NCI-H128 (cell line): Measurements from ENCODE around the gene RAPGEF2.
"Not testable (repeated sequence)": the region's sequence is repeated elsewhere in the genome, so short reads cannot be mapped to it uniquely, and the experiment has no call there.

Experiments used
- DNase-seq: peaks from one replicate; lab custom pipeline; 2025; ENCODE audit not compliant: unreplicated experiment; lab: John Stamatoyannopoulos, UW

Gene RAPGEF2

DNA sequence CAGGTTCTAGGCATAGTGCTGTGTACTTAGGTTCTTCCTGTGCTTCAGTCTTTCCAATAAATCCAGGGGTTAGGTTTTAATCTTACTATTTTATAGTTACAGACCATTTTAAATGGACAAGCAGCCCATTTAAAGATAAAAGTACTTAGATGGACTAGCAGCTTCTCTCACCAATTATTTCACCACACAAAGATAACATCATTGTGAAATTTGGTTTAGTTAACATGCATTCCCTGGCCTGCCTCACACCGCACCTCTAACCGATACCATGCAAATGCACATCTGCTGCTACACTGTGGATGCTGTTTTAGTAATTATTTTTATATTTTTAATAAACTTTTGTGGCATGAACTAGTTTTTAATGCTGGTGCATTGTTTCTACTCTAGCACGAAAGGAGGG is 252.6 kb downstream of the RAPGEF2 start:
- no peak for DNase-seq

GRCh38 chr4:159357350-159357749 is 254.5 kb downstream of the RAPGEF2 start:
- DNase-seq: no peak

DNA sequence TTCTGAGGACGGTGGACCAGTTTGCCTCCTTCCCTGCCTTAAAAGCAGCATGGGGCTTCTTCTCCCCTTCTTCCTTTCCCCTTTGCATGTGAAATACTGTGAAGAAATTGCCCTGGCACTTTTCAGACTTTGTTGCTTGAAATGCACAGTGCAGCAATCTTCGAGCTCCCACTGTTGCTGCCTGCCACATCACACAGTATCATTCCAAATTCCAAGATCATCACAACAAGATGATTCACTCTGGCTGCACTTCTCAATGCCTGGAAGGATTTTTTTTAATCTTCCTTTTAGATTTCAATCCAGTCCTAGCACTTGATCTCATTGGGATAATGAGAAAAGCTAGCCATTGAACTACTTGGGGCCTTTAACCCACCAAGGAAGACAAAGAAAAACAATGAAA is 255.3 kb downstream of the RAPGEF2 start:
- no peak for DNase-seq

GRCh38 chr4:159360549-159360948 is 257.7 kb downstream of the RAPGEF2 start:
- DNase-seq: no peak

GRCh38 chr4:159363361-159363760 is 260.5 kb downstream of the RAPGEF2 start:
- no peak for DNase-seq

- DNase-seq: no peak
Measured at GRCh38 chr4:159366966-159367780, 264.3 kb downstream of the RAPGEF2 start.

DNA sequence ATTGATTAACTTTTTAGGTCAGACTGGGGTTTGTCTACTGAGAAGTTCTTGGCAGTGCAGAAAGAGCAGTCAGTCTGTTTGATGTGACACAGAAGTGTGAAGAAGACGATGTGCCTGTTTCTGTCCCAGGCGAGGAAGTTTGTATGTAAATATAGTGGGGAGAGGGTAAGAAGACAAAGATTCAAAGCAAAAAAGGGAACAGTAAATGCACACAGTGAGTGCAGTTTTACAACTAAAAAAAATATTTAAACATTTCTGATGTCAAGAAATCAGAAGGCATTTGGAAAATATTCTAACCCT is 264.9 kb downstream of the RAPGEF2 start:
- DNase-seq: no peak

DNA sequence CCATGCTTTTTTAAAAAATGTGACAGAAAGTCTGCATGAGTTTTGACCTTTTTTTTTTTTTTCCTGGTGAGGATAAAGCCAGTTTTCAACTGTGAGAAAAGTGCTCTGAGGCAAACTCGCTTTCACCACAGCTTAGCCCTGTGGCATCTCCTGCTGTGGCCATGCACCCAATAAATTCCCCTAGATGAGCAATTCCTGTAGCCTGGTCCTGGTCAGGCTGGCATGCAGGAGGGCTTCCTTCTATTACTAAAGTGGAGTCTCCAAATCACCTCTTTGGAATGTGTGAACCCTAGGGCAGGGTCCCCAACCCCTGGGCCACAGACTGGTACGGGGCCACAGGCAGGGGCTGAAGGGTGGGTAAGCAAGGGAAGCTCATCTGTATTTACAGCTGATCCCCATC is 265.4 kb downstream of the RAPGEF2 start:
- no peak for DNase-seq

GRCh38 chr4:159369256-159369655 is 266.4 kb downstream of the RAPGEF2 start:
- no peak for DNase-seq

DNA sequence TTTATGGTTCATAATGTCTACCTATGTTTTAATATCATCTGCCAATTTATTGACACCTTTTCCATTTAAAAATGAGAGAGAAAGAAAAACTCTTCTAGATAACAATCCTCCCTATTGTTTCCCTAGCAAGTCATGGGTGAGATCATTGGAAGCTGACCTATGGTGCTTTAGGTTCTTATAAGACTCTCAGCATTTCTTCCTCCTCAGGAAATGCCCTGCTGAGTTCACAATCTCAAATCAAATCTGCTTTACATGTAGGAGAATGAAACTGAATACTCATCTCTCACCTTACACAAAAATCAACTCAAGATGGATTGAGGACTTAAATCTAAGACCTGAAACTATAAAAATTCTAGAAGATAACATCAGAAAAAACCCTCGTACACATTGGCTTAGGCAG is 267.4 kb downstream of the RAPGEF2 start:
- DNase-seq: no peak

DNA sequence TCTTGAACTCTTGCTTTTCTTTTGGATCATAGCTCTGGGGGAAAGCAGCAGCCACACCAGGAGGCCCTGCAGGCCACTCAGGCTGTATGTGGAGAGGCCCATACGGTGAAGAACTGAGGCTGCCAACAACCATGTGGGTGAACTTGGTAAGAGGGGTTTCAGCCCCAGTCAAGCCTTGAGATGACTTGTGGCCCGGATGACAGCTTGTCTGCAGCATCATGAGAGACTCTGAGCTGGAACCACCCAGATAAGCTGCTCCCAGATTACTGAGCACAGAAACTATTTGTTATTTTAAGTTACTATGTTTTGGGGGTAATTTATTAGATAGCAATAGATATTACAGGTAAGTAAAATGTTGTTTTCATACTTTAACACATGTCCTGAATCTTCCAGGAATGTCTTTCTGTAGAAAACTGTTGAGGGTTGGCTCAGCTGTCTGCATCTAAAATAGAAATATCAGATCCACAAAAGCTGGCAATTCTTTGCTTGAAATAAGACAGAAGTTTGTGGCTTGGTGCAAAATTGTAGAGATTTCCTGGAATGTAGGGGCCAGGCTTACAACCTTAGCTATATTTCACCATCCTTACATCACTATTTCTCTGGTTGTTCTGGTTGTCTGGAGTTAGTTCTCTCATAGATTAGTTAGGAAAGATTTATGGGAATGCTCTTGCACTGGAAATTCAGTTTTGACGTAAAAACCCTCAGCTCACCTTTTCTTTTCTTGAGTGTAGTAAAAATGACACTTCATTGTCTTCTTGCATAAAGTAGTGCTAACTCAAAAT is 272.1 kb downstream of the RAPGEF2 start:
- DNase-seq: no peak

DNA sequence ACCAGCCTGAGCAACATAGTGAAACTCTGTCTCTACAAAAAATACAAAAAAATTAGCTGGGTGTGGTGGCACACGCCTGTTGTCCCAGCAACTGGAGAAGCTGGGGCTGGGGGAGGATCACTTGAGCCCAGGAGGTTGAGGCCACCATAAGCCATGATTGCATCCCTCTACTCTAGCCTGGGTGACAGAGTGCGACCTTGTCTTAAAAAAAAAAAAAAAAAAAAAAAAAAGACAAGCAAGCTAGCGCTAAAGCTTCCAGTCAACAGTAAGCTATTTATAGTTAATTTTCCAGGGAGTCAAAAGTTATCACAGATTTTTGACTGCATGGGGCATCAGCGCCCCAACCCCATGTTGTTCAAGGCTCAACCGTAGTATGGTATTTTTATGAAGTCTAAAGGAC is 273.4 kb downstream of the RAPGEF2 start:
- no peak for DNase-seq

DNA sequence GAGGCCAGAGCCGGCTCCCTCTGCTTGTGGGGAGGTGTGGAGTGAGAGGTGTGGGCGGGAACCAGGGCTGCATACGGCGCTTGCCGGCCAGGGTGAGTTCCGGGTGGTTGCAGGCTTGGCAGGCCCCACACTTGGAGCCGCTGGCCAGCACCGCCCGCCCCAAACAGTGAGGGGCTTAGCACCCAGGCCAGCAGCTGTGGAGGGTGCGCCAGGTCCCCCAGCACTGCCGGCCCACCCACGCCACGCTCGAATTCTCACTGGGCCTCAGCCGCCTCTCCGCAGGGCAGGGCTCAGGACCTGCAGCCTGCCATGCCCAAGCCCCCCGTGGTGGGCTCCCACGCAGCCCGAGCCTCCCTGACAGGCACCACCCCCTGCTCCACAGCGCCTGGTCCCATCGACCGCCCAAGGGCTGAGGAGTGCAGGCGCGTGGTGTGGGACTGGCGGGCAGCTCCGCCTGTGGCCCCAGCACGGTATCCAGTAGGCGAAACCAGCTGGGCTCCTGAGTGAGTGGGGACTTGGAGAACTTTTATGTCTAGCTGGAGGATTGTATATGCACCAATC is 275.3 kb downstream of the RAPGEF2 start:
- no peak for DNase-seq

DNA sequence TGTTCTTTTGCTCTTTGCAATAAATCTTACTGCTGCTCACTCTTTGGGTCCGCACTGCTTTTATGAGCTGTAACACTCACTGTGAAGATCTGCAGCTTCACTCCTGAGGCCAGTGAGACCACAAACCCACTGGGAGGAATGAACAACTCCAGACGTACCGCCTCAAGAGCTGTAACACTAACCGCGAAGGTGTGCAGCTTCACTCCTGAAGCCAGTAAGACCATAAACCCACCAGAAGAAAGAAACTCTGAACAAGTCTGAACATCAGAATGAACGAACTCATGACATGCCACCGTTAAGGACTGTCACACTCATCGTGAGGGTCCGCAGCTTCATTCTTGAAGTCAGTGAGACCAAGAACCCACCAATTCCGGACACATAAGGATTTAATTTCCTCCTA is 276.2 kb downstream of the RAPGEF2 start:
- not testable (repeated sequence) for DNase-seq

DNA sequence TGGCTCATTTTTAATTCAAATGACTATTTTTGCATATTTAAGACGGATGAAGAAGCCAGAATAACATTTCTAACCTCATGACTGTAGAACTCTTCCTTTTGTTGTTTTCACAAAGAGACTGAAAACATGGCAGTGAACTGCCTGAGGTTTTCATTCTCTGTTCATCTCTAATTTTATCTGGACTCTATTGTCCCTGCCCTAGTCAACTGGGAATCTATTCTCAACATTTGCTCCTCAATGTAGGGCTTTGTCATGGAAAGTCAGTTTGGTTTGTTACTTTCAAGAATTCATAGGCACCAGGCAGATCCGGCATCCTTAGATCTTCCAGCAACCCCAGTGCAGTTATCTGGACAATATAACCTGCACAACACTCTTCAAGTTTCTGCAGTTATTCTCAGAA is 277.0 kb downstream of the RAPGEF2 start:
- no peak for DNase-seq

DNA sequence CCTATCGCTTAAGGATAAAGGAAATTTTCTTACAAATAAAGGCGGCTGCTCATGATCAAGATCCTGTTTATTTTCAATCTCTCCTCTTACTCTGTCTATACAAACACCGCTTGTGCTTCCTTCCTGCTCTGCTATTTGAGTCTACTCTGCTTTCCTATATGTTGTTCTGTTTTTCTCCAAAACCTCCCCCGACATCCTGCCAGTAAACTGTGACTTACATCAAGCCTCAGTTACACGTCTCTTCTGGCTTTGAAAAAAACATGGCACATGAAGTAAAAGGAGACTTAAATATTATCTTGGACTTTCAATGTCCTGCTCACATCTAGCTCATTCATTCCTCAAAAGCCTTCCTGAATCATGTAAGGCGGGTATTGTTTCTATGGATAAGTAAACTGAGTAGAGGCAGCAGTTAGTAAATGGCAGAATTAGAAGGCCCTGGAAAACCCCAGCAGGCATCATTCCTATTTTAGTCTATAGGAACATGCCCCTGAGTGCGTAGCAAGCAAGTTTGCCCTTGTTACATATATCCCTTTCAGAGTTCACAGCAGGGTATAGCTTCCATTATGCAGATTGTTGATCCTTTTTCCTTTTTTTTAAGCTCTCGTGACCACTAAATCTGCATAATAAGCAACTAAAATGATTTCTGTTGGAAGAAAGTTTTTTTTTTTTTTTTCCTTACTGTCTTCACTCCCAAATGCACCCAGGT is 280.1 kb downstream of the RAPGEF2 start:
- DNase-seq: no peak

DNA sequence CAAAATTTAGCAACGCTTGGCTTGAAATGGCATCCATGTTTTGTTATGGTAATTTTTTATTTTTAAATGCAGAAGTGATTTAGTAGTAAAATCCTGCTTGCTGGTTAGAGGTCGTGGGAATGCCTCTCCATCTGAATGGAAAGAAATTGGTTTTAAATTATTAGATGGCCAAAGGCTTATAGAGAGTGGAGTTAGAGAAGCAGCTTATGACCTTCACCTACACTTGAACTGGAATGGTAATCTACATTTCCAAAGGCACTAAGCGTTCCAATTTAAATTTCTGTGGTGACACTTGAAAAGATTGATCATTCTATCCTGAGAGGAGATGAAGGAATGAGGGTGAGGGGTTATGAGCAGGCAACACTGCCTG is 280.7 kb downstream of the RAPGEF2 start:
- DNase-seq: no peak

DNA sequence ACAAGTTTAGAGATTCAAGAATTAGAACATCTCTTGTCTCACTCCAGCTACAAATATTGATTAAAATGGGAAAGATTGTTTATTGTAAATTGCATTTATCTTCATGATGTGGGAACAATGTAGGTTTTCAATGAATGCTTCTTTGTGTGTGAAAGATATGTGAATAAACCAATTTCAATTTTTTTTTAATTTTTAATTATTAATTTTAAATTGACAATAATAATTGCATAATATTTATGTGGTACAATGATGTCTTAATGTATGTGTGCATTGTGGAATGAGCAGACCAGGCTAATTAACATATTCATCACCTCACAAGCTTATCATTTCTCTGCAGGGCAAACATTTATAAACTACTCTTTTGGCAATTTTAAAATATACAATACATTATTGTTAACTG is 281.1 kb downstream of the RAPGEF2 start:
- DNase-seq: no peak

GRCh38 chr4:159384632-159385031 is 281.8 kb downstream of the RAPGEF2 start:
- DNase-seq: no peak

DNA sequence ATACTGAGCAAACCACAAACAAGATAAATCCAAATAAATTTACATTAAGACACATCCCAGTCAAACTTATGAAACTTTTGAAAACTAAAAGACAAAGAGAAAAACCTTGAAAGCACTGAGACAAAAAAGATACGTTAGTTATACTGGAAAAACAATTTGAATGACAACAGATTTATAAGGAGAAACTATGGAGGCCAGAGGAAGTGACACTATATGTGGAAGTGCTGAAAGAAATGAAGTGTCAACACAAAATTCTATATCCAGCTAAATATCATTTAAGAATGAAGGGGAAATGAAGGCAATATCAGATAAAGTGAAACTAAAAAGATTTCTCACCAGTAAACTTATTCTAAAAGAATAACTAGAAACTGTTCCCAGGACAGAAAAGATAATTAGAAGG is 283.7 kb downstream of the RAPGEF2 start:
- no peak for DNase-seq

- DNase-seq: no peak
Measured at GRCh38 chr4:159389756-159390155, 286.9 kb downstream of the RAPGEF2 start.

DNA sequence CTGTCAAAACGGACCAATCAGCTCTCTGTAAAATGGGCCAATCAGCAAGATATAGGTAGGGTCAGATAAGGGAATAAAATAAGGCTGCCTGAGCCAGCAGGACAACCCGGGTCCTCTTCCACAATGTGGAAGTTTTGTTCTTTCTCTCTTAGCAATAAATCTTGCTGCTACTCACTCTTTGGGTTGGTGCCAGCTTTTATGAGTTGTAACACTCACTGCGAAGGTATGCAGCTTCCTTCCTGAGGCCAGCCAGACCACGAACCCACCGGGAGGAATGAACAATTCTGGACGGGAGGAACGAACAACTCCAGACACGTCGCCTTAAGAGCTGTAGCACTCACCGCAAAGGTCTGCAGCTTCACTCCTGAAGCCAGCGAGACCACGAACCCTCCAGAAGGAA is 287.8 kb downstream of the RAPGEF2 start:
- no peak for DNase-seq
